A549 (cell line): ENCODE data around the gene SH3RF1.

Experiments used
- CTCF ChIP-seq: fragments of >200 bp; sonication (Bioruptor Twin); formaldehyde crosslinking; IDR thresholded peaks from 3 replicates; pipeline ENCODE4 v1.5.1; 2016
- ESRRA ChIP-seq: fragments of 150-350 bp; IDR thresholded peaks from 2 replicates; pipeline ENCODE4 v1.6.1; 2014; ENCODE audit warnings: mild to moderate bottlenecking, low read length, borderline replicate concordance
- JUN ChIP-seq, 2 experiments: fragments of >200 bp; sonication (Bioruptor Twin); formaldehyde crosslinking; IDR thresholded peaks; 2 replicates in 1 of 2; 3 replicates in 1 of 2; pipeline ENCODE4 v1.6.1; 2016 to 2017
- POLR2A ChIP-seq: IDR thresholded peaks from 2 replicates; pipeline ENCODE4 v1.6.1; 2012; ENCODE audit warnings: mild to moderate bottlenecking, low read length

- TF ChIP-seq POLR2A (no peak), ESRRA (no peak), CTCF (no peak), JUN (IDR thresholded peaks at IDR 0.05) (no peak)
Observed at GRCh38 chr4:169258141-169258540, 12.6 kb downstream of the SH3RF1 start.
